Loucy (cell line): ENCODE measurements around the gene HK1.

ENCODE experiments used
- CTCF ChIP-seq: fragments of 200-600 bp; sonication (generic); conservative IDR thresholded peaks from 2 replicates; pipeline ENCODE4 v1.5.1; 2014; ENCODE audit warnings: mild to moderate bottlenecking, antibody characterized with exemption, low read length
- EZH2phosphoT487 ChIP-seq: fragments of 200-600 bp; IDR thresholded peaks from 2 replicates; pipeline ENCODE4 v1.6.1; 2018; ENCODE audit warnings: antibody characterized with exemption, mild to moderate bottlenecking, moderate library complexity, borderline replicate concordance

GRCh38 chr10:69337296-69338132 lies 59.2 kb downstream of the HK1 start:
- TF ChIP-seq EZH2phosphoT487 (no peak), CTCF (no peak)
